ENCODE data around the gene RNF19B.
A peak's percentile ranks its signal among the peaks of the same experiment; 100 is the strongest.

The RNF19B gene, protein sequence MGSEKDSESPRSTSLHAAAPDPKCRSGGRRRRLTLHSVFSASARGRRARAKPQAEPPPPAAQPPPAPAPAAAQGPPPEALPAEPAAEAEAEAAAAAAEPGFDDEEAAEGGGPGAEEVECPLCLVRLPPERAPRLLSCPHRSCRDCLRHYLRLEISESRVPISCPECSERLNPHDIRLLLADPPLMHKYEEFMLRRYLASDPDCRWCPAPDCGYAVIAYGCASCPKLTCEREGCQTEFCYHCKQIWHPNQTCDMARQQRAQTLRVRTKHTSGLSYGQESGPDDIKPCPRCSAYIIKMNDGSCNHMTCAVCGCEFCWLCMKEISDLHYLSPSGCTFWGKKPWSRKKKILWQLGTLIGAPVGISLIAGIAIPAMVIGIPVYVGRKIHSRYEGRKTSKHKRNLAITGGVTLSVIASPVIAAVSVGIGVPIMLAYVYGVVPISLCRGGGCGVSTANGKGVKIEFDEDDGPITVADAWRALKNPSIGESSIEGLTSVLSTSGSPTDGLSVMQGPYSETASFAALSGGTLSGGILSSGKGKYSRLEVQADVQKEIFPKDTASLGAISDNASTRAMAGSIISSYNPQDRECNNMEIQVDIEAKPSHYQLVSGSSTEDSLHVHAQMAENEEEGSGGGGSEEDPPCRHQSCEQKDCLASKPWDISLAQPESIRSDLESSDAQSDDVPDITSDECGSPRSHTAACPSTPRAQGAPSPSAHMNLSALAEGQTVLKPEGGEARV

DNA sequence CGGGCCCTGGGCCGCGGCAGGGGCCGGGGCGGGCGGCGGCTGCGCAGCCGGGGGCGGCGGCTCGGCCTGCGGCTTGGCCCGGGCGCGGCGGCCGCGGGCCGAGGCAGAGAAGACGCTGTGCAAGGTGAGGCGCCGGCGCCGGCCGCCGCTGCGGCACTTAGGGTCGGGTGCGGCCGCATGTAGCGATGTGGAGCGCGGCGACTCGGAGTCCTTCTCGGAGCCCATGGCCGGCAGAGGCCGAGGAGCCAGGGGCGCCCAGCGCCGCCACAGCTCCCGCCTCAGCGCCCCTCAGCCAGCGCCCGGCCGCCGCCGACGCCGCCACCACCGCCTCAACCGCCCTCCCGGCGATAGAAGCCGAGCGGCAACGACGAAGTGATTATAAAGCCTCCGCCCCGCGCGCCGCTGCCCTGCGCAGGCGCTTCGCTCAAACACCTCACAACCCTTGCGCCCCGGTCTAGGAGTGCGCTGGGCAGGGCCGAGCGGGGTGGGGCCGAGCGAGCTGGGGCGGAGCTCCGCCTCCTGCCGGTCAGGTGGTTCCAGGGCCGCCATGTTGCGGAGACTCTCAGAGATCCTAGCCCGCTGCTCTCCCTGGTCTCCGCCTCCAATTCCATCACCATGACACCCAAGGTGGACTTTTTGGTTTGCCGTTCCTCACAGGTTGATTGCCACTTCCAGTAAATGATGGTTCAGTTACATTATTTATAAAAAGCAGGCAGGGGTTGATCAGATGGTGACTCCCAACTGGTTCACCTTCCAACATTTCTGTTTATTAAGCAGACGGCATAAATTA lies at the start of gene RNF19B:
Gene RNF19B, minus strand, starts transcription at position 349 of the 790 bp plus-strand sequence. Its CDS starts 124 bp downstream, at position 225.
- peak within 1 kb of the TSS; percentile 64 for H3K4me3 ChIP-seq (ENCODE audit: low read depth, low read length)
- TF ChIP-seq, protein P1, sequence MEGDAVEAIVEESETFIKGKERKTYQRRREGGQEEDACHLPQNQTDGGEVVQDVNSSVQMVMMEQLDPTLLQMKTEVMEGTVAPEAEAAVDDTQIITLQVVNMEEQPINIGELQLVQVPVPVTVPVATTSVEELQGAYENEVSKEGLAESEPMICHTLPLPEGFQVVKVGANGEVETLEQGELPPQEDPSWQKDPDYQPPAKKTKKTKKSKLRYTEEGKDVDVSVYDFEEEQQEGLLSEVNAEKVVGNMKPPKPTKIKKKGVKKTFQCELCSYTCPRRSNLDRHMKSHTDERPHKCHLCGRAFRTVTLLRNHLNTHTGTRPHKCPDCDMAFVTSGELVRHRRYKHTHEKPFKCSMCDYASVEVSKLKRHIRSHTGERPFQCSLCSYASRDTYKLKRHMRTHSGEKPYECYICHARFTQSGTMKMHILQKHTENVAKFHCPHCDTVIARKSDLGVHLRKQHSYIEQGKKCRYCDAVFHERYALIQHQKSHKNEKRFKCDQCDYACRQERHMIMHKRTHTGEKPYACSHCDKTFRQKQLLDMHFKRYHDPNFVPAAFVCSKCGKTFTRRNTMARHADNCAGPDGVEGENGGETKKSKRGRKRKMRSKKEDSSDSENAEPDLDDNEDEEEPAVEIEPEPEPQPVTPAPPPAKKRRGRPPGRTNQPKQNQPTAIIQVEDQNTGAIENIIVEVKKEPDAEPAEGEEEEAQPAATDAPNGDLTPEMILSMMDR (IDR thresholded peaks at IDR 0.05; ENCODE audit: control insufficient read depth, extremely low read depth, insufficient read depth): no peak

DNA sequence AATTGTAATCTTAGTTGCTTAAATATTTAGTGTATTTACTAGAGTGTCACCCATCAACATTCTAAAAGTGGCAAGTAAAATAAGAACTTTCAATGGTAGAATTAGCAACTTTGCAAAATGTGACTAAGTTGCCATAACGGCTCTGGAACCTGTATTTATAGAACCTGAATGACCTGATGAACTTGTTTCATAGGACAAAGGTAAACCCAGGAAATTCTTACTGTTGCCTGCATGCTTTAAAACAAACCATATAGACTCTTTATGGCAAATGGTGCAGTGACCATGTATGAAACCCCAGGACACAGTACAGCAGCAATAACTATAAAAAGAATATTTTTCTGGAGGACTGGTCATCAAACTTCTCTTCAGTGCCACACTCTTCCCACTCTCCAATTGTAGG lies 49.2 kb upstream of the RNF19B start:
- TF ChIP-seq, protein P1 (IDR thresholded peaks at IDR 0.05; ENCODE audit: control insufficient read depth, extremely low read depth, insufficient read depth): no peak
- peak; percentile 59 for DNase-seq (ENCODE audit: low read depth)
- H3K4me3 ChIP-seq (ENCODE audit: low read depth, low read length): no peak overlapping the region

More for the DNA sequence above, at the start of gene RNF19B:
- DNase-seq (ENCODE audit: low read depth): peak; percentile 73

DNA sequence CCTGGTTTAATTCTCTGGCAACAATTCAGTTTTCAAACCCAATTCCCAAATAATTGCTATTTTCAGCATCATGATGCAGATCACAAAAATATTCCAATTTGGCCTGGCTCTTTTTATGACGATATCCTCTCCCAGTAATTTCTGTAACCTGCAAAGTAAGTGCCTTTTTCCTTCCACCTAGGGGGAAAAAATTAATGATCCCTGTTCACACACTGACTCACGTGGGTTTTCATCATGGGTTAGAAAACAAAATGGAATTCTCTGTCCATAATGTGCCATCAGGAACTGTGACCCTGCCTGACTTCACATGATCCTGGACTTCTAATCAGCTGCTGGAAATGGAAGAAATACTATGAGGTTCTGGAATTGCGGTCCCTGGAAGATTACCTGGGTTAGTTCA lies 47.6 kb upstream of the RNF19B start:
- DNase-seq (ENCODE audit: low read depth): no peak
- TF ChIP-seq, protein P1 (IDR thresholded peaks at IDR 0.05; ENCODE audit: control insufficient read depth, extremely low read depth, insufficient read depth): no peak
- H3K4me3 ChIP-seq (ENCODE audit: low read depth, low read length): no peak overlapping the region; the same call in 1 of the 2 replicates

DNA sequence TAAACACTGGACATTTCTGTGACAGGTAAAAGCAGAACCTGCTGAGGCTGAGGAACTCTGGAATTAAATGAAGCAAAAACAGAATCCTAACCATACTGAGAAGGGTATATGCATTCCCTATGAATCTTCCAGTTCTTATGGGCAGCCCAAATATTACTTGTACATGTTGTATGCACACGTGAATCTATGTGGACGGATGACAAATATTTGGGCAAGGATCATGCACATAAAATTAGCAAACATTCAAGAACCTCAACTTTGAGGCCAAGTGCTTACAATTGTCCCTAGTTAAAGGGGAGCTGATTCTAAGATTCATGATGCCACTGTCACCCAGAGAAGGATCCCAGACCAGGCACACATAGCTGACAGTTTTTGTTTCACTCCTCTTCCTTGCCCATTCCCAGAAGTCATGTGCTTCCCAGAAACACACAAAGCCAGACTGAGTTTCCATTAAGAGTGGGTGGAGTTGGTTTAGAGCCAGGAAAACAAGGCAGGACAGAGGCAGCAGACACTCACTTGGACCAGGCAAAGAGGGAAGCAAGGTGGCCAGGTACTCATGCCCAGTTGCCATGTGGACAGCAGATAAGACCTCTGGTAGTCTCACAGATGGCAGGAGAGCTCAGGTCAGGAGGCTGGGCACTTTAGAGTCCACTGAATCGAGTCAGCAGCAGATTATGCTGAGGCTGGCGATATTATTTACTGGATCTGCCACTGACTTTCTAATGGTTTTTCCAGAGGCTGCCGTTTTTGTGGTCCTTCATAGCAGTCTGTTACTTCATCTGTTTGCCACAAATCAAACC lies 46.5 kb upstream of the RNF19B start:
- H3K4me3 ChIP-seq (ENCODE audit: low read depth, low read length): no peak overlapping the region; the same call in 1 of the 2 replicates
- TF ChIP-seq, protein P1 (IDR thresholded peaks at IDR 0.05; ENCODE audit: control insufficient read depth, extremely low read depth, insufficient read depth): no peak
- peak; percentile 95 for DNase-seq (ENCODE audit: low read depth)

DNA sequence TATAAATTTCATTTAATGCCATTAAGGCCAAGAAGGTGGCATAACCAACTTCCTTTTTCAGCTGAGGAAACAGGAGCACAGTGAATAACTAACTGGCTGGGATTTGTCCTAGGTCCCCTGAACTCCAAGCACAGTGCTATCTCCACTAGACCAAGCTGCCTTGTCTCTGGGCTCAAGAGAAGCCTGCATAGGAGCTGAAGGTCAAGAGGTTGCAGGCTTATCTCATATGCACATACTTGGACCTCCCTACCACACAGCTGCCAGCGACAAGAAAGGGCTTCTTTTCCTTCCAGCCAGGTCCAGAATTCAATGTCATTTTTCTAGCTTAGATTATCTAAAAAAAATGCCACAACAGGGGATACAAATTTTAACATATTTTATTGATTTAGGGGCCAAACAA lies 45.0 kb upstream of the RNF19B start:
- DNase-seq (ENCODE audit: low read depth): no peak
- TF ChIP-seq, protein P1 (IDR thresholded peaks at IDR 0.05; ENCODE audit: control insufficient read depth, extremely low read depth, insufficient read depth): no peak
- no peak overlapping the region for H3K4me3 ChIP-seq (ENCODE audit: low read depth, low read length)
